Erythroblast (primary cell): Measurements from ENCODE around the gene RPS8.

Source experiments
- GATA1 ChIP-seq: IDR thresholded peaks from 2 replicates; pipeline ENCODE4 v1.6.1; 2011; ENCODE audit warnings: low read depth, mild to moderate bottlenecking, control low read depth, low read length, moderate library complexity
- POLR2A ChIP-seq: IDR thresholded peaks from 2 replicates; pipeline ENCODE4 v1.6.1; 2011; ENCODE audit warnings: mild to moderate bottlenecking, low read length

DNA sequence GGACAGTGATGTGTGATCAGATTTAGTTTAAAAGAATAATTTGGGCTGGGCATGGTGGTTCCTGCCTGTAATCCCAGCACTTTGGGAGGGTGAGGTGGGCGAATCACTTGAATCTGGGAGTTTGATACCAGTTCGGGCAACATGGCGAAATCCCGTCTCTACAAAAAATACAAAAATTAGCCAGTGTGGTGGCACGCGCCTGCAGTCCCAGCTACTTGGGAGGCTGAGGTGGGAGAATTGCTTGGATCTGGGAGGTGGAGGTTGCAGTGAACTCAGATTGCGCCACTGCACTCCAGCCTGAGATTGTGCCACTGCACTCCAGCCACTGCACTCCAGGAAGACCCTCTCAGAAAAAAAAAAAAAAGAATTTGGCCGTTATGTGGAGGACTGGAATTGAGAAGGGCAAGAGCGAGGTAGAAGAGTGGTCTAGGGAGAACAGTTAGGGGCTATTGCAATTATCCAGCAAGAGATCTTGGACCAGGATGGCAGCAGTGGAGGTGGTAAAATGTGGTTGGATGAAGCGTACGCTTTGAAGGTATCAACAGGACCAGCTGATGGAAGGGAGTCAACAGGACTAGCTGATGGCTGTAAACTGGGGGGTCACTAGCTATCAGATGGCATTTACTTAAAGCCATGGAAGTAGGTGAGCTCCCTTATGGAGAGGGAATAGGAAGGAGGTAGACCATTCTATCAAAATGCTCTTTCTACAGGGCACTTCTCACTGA lies 42.6 kb downstream of the RPS8 start:
- TF ChIP-seq POLR2A (no peak), GATA1 (no peak)
